ENCODE data around the gene ARMCX4. TPM values are rescaled to one million over a fixed set of nuclear protein-coding genes. Genes with fewer than 3 reads are reported as not detected.
"Not testable (repeated sequence)": the region's sequence is repeated elsewhere in the genome, so short reads cannot be mapped to it uniquely, and the experiment has no call there.

Gene ARMCX4
- 0.98 and 1.2 TPM in 2 replicates for total RNA-seq (2014; rRNA removed; shearing (Covaris generic))
- 0.57 and 0.88 TPM in 2 replicates for polyA plus RNA-seq (2015; cell fraction: cytosol; rRNA removed)
- 10.3 and 10.4 TPM in 2 replicates for polyA plus RNA-seq (2015; cell fraction: nucleus; rRNA removed)

DNA sequence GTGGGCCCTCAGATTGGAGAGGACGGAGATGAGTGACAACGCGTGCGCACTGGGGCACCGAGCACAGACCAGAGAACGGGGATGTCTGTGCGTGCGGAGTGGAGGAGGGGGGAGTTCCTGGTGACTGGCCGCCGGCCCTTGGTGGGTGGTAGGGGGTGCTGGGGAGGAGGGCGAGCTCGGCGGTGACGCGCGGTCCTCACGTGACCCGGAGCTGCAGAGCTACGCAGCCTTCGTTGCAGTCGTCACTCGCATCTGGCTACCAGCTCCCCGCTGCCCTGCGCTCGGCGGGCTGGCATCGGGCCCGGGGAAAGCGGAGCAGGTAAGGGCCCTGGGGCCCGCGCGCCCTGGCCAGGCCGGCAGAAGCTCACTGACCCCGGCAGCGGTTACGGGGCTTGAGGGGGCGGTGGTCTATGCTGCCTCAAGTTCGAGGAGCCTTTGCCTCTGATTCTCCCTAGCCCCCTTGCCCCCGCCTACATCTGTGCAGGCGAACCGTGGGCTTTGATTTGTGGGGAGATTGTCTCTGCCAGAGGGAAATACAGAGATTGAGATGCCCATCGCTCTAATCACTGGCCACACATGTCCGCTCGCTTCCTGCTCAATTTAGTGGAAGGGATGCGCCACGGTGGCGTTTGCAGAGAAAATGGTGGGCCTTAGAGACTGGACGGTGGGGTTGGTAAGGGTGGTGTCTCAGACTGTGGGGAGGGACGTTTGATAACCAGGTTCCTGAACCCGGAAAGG, at the start of gene ARMCX4:
ARMCX4 (plus strand) TSS at position 245 of the 738 bp plus-strand sequence. CDS start 3,134 bp downstream, outside the sequence.
- peak; percentile 59 for DNase-seq (ENCODE audit: low read depth)

DNA sequence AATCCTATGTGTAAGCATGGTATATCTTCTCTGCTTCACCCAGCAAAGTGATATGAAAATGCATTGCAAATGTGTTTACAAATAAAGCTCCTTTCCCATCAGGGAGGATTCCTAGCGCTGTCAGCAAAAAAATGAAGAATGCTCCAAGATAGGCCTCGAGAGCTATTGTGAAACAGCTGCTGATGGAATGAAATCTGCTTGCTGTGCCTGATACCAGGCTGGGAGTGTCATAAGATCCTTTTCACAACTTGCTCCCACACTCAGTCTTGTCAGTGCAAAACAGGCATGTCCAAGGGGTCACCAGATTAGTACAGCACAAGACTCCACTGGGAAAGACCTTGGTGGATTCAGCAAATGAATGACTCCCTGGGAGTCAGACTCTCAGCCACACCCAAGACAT, 43.2 kb upstream of the ARMCX4 start:
- DNase-seq (ENCODE audit: low read depth): no peak

DNA sequence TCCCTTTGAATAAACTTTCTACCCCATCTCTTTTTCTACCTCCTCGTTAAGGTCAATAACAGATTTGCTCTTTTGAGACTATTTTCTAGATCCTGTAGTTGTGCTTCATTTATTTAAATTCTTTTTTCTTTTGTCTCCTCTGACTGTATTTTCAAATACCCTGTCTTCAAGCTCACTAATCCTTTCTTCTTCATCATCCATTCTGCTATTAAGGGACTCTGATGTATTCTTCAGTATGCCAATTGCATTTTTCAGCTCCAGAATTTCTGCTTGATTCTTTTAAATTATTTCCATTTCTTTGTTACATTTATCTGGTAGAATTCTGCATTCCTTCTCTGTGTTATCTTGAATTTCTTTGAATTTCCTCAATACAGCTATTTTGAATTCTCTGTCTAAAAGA, 36.0 kb upstream of the ARMCX4 start:
- no peak for DNase-seq (ENCODE audit: low read depth)

DNA sequence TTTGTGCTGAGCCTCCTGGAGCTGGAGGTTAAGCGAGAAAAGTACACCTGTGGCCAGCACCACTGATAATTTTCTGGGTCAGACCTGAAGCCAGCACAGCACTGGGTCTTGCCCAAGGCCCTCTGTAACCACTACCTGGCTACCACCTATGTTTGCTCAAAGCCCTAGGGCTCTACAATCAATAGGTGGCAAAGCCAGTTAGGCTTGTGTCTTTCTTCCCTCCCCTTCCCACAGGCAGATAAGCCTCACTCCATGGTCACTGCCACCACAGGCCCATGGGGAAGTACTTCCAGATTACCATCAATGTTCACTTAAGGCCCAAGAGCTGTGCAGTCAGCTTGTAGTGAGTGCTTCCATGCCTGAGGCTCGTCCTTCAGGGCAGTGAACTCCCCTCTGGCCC, 35.2 kb upstream of the ARMCX4 start:
- no peak for DNase-seq (ENCODE audit: low read depth)

DNA sequence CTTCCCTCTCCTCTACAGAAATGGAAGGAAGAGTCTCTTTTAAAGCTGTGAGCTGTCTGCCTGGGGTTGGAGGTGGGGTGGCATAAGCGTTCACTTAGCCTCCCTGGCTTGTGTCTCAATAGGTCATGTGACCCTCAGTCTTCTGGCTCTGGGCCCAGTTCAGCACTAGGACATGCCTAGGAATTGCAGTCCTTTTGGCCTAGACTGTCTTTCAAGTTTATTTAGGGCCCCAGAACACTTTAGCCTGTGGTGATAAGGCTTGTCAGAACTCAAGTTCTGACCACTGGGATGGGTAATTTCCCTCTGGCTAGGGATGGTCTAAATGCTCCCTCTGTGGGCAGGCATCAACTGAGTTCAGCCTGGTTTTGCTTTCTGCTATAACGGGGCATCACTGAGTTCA, 34.3 kb upstream of the ARMCX4 start:
- peak; percentile 2 for DNase-seq (ENCODE audit: low read depth)

DNA sequence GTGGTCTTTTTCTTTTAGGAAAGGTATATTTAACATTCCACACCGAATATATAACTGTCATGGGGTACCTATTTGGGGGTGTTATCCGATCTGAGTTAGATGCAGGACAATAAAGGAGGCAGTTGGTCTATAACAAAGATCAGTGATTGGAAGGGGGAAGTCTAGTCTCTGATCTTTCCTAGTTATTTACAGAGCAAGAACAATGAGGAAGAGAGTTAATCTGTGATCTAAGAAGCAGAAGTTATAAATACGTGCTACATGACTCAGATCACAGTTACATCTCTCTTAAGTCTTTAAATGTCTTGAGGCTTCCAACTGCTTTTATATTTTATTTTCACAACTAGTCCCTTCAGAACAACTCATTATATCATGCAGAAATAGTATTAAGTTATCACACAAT, 33.2 kb upstream of the ARMCX4 start:
- no peak for DNase-seq (ENCODE audit: low read depth)

DNA sequence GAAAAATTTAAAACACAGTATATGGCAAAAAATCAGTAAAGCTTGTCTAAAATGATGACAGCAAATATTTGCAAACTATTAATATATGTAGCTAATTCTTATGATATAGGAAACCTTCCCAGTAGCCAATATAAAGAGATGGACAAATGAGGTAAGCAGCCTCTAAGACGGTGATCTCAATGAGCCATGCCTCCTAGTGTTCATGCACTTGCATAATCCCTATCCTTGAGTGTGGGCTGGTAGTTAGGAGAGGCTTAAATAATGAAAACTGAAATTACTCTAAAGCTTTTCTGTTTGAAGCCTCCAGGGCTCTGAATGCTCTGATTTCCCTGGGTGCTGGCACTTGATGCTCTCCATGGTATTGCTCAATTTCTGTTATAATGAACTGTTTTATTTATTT, 24.6 kb upstream of the ARMCX4 start:
- DNase-seq (ENCODE audit: low read depth): no peak

DNA sequence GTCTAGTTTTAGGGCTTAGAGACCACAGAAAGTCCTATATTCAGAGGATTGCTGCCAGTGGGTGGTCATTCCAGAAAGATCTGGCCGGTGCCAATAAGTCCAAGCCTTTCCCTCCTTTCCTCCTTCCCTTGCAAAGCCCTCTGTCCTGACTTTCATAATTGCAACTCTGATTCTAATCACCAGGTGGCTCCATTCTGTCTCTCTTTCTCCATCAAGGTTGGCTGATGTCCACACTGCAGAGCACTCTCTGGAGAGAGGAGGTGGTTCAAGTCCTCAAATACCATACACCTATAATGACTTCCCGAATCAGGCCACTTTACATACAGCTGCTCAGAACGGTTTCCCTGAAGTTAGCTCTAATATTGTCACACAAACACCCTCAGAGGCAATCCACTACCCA, 22.4 kb upstream of the ARMCX4 start:
- peak; percentile 26 for DNase-seq (ENCODE audit: low read depth)

DNA sequence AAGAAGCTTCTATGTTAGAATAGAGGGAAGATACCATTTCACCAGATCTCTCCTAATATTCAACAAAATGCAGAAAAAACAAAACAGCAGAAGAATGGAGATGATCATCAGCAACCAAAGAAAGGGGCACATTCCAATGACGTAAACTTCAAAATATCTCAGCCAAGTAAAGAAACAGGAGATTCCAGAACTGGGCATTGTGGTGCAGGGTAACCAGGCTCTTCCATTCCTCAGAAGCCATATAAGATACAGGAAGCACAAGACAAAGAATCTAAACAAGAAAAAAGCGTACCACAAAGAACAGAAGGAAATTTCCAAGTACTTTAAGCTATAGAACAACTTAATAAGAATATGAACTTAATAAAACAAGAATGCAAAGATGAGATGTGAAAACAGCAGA, 6.9 kb upstream of the ARMCX4 start:
- DNase-seq (ENCODE audit: low read depth): peak; percentile 24

DNA sequence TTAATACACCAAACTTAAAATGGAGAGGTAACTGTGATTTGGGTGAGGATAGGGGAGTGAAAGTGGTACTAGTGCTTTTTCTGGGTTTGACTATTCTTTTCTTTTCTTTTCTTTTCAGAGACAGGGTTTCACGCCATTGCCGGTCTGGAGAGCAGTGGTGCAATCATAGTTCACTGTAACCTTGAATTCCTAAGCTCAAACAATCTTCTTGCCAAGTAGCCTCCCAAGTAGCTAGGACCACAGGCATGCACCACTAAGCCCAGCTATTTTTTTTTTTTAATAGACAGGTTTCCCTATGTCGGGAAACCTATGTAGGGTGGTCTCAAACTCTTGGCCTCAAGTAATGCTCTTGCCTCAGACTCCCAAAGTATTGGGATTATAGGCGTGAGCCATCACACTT, 3.0 kb upstream of the ARMCX4 start:
- no peak for DNase-seq (ENCODE audit: low read depth)

DNA sequence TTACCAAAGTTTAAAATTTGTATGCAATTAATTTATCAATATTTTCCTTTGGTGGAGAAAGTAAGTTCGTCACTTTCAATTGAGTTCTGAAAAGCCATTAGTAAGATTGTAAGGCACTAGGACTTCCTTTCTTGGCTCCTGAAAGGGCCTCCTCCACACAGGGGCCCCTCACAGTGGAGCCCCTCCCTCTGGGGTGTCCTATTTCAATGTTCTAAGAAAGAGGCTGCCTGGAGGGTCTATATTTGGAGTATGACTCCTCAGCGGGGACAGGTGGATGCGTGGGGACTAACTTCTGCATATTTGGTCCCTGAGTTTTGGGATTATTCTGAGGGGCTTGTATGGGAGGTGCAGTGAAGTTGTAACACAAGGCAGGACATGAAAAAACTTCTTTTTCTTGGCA, 1.6 kb upstream of the ARMCX4 start:
- no peak for DNase-seq (ENCODE audit: low read depth)

DNA sequence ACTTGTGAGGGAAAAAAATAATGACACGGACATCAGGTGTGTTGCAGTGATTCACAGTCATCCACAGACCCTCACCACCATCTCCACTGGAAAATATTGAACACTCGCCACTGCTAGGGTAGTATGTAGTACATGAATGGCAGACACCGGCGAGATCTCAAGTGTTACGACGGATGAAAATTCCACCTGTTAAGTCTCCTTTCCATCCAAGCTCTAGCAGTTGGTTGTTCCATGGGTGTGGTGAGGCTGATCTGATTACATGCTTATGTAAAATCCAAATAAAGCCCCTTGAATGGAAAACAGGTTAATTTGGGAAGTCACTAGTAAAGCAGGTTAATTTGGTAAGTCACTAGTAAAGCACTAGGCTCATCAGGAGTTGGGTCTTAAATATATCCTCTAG, 1.1 kb upstream of the ARMCX4 start:
- DNase-seq (ENCODE audit: low read depth): no peak

DNA sequence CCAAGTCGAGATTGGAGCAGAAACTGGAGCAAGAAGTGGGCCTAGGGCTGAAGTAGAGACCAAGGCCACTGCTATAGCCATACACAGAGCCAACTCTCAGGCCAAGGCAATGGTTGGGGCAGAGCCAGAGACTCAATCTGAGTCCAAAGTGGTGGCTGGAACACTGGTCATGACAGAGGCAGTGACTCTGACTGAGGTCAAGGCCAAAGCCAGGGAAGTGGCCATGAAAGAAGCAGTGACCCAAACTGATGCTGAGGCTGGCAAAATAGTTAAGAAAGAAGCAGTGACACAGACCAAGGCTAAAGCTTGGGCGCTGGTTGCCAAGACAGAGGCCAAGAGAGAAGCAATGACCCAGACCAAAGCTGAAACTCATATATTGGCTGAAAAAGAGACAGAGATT, 3.5 kb downstream of the ARMCX4 start:
- DNase-seq (ENCODE audit: low read depth): no peak

DNA sequence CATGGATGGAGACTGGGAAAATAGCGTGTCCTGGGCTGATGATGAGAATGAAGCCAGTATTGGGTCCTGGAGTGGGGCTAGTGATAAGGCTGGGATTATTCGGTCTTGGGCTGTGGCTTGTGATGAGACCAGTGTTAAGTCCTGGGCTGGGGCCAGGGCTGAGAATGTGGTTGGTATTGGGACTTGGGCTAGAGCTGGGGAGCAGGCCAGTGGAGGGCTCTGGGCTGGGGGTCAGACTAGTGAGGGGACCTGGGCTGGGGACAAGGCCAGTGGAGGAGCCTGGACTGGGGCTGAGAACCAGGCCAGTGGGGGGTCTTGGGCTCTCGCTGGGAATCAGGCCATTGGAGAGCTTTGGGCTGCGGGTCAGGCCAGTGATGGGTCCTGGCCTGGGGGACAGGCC, 6.7 kb downstream of the ARMCX4 start:
- DNase-seq (ENCODE audit: low read depth): no peak

DNA sequence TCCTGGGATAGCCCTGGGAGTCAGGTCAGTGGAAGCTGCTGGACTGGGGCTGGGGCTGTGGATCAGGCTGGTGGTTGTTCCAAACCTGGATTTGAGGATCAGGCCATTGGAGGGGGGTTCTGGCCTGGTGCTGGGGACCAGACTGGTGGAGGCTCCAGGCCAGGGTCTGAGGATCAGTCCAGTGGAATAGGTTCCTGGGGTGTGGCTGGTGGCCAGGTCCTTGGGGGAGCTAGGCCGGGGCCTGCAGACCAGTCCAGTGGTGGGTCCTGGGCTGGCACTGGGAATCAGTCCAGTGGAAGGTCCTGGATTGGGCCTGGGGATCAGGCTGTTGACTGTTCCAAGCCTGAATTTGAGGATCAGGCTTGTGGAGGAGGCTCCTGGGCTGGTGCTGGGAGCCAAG, 8.0 kb downstream of the ARMCX4 start:
- no peak for DNase-seq (ENCODE audit: low read depth)

DNA sequence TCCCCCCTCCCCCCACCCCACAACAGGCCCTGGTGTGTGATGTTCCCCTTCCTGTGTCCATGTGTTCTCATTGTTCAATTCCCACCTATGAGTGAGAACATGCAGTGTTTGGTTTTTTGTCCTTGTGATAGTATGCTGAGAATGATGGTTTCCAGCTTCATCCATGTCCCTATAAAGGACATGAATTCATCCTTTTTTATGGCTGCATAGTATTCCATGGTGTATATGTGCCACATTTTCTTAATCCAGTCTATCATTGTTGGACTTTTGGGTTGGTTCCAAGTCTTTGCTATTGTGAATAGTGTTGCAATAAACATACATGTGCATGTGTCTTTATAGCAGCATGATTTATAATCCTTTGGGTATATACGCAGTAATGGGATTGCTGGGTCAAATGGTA, 17.7 kb downstream of the ARMCX4 start:
- DNase-seq (ENCODE audit: low read depth): not testable (repeated sequence)

DNA sequence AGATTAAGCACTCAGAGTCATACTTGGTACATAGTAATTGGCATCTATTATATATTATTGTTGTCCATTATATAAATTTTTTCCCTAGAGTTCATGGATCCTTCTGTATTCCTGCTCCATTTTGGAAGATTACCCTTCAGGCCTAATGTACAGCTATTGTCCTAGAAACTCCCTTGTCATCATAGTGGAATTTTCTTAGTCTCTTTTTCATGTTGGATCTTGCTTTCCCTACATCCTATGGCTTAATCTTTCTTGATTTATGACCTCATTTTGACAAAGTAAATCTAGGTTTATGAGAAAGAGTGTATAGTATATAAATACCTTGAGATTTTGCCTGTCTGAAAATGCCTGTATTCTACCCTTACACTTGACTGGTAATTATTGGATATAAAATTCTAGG, 22.1 kb downstream of the ARMCX4 start:
- no peak for DNase-seq (ENCODE audit: low read depth)

DNA sequence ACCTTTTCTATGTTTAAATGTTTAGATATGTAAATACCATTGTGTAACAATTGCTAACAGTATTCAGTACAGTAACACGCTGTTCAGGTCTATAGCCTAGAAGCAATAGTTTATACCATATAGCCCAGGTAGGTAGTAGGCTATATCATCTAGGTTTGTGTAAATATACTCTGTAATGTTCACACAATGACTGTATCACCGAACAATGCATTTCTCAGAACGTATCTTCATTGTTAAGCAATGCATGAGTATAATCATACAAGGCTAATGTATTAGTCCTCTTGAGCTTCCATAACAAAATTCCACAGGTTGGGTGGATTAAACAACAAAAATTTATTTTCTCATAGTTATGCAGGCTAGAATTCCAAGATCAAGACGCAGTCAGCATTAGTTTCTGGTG, 22.7 kb downstream of the ARMCX4 start:
- no peak for DNase-seq (ENCODE audit: low read depth)

DNA sequence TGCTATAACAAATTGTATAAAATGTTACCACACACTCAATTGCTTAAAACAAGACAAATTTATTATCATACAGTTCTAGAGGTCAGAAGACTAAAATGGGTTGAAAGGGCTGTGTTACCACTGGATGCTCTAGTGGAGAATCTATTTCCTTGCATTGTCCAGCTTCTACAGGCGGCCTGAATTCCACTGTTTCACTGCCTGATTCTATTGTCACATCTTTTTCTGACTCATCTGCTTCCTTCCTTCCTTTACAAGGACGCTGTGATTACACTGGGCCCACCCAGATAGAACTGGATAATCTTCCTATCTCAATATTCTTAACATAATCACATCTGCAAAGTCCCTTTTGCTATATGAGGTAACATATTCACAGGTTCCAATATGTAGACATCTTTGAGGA, 45.7 kb downstream of the ARMCX4 start:
- peak; percentile 19 for DNase-seq (ENCODE audit: low read depth)
